ENCODE results near the gene KRTAP12-3.
"Not testable (repeated sequence)": the region's sequence is repeated elsewhere in the genome, so short reads cannot be mapped to it uniquely, and the experiment has no call there.

KRTAP12-3 gene

DNA sequence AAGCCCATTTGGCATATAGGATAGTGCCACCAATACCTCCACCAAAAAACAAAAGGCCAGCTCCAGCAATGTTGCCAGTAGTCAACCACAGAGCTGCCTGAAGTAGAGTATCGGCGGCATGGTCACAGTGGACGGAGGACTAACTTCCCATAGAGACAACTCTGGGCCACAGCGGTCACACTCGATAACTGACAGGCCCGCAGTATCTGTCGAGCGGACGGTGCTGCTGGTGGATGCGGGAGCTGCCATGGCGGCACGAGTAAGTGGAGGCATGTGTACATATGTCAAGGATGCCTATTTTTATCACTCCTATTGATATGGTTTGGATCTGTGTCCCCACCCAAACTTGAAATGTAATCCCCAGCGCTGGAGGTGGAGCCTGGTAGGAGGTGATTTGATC, 20.1 kb downstream of the KRTAP12-3 start:
- H3K4me3 ChIP-seq = no peak overlapping the region
- no peak overlapping the region for H3K27ac ChIP-seq

DNA sequence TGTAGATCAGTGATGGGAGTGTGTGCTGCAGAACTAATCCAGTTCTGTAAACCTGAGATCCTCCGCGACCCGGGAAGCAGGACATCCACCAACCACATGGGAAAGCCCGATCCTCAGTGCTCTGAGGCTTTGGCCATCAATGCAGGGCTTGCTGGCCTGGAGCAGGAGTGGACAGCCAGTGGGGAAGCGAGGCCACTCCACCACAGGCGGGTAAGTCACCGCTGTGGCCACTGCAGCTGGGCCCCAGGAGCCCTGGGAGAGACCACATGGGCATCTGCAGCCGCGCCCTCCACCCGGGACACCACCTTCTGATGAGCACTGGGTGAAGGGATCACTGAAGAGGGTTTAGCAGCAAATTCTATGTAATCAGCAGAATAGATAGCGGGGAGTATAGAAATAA, 23.4 kb downstream of the KRTAP12-3 start:
- Histone ChIP-seq H3K4me3 (no peak overlapping the region), H3K27ac (no peak overlapping the region)

GRCh38 chr21:44681861-44682579, 24.3 kb downstream of the KRTAP12-3 start, which contains the start of gene KRTAP12-1:
KRTAP12-1 (minus strand) TSS chr21:44682163; CDS start chr21:44682123, 40 bp downstream.
- no peak within 1 kb of the TSS for H3K27ac ChIP-seq
- H3K4me3 ChIP-seq = no peak within 1 kb of the TSS

- no peak overlapping the region for H3K4me3 ChIP-seq
Measured at GRCh38 chr21:44682580-44683151, 24.9 kb downstream of the KRTAP12-3 start.

GRCh38 chr21:44684077-44684476, 26.3 kb downstream of the KRTAP12-3 start:
- H3K27ac ChIP-seq = no peak overlapping the region
- H3K4me3 ChIP-seq = no peak overlapping the region

More at GRCh38 chr21:44682580-44683151, 24.9 kb downstream of the KRTAP12-3 start:
- no peak overlapping the region for H3K27ac ChIP-seq

DNA sequence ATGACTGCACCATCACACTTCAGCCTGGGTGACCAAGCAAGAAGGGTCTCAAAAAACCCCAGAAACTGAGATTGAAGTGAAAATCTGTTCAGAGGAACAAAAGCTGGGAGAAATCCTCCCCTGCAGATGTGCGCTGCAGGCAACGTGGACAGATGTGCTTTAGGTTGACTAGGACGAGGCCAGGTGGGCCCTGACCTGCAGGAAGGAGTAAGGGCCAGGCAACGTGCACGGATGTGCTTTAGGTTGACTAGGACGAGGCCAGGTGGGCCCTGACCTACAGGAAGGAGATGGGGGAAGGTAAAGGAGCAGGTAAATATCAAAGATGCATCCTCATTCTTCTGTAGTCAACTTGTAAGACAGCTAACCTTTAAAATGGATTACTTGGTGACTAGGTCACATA, 26.8 kb downstream of the KRTAP12-3 start:
- Histone ChIP-seq H3K4me3 (no peak overlapping the region), H3K27ac (no peak overlapping the region)

- H3K27ac ChIP-seq, H3K4me3 ChIP-seq: not testable (repeated sequence)
Measured at GRCh38 chr21:44685050-44685449, 27.3 kb downstream of the KRTAP12-3 start.

GRCh38 chr21:44686000-44686781, 28.5 kb downstream of the KRTAP12-3 start:
- H3K27ac ChIP-seq = no peak overlapping the region
- no peak overlapping the region for H3K4me3 ChIP-seq

GRCh38 chr21:44686843-44687561, 29.3 kb downstream of the KRTAP12-3 start:
- no peak overlapping the region for H3K4me3 ChIP-seq

DNA sequence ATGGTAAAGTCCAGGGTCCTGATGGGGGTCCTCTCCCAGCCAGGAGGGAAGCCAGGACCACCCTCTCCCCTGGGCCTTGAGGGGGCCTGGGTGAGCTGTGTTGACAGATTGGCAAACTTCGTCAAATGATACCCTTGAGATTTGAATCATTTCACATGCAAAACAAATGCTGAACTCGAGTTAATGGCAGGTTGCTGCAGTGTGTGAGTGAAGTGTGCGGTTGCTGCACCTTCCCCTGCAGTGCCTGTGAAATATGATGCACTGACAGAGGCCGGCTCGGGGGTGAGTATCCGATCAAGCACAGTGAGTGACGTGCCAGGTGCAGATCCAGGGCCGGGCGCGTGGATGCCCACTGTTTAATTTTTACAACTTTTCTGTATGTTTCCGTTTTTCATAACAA, 29.9 kb downstream of the KRTAP12-3 start:
- H3K27ac ChIP-seq = no peak overlapping the region

More at GRCh38 chr21:44686843-44687561, 29.3 kb downstream of the KRTAP12-3 start:
- no peak overlapping the region for H3K27ac ChIP-seq

GRCh38 chr21:44689740-44690139, 32.0 kb downstream of the KRTAP12-3 start:
- not testable (repeated sequence) for H3K27ac ChIP-seq, H3K4me3 ChIP-seq

More for the DNA sequence above, 29.9 kb downstream of the KRTAP12-3 start:
- H3K4me3 ChIP-seq = no peak overlapping the region

- Histone ChIP-seq H3K27ac (no peak overlapping the region), H3K4me3 (no peak overlapping the region)
Measured at GRCh38 chr21:44691686-44692085, 34.0 kb downstream of the KRTAP12-3 start.

DNA sequence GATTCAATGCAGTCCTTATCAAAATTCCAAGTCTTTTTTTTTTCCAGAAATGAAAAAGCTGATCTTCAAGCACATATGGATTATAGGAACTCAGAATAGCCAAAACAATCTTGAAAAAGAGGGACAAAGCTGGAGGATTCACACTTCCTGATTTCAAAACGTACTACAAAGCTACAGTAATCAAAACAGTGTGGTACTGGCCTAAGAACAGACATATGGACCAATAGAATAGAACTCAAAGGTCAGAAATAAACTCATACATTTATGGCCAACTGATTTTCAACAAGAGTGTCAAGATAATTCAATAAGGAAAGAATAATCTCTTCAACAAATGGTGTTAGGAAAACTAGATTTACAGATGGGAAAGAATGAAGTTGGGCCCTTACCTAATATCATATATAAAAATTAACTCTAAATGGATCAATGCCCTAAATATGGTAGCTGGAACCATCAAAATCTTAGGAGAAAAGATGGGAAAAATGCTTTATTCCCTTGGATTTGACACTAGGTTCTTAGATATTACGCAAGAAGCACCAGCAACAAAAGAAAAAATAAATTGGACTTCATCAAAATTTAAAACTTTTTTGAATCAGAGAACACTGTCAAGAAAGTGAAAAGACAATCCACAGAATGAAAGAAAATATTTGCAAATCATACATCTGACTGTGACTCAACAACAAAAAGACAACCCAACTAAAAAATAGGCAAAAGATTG, 35.2 kb downstream of the KRTAP12-3 start:
- Histone ChIP-seq H3K27ac (no peak overlapping the region), H3K4me3 (no peak overlapping the region)

GRCh38 chr21:44694776-44695175, 37.0 kb downstream of the KRTAP12-3 start:
- no peak overlapping the region for H3K27ac ChIP-seq
- H3K4me3 ChIP-seq = no peak overlapping the region

GRCh38 chr21:44695184-44695583, 37.5 kb downstream of the KRTAP12-3 start:
- Histone ChIP-seq H3K4me3 (no peak overlapping the region), H3K27ac (no peak overlapping the region)

DNA sequence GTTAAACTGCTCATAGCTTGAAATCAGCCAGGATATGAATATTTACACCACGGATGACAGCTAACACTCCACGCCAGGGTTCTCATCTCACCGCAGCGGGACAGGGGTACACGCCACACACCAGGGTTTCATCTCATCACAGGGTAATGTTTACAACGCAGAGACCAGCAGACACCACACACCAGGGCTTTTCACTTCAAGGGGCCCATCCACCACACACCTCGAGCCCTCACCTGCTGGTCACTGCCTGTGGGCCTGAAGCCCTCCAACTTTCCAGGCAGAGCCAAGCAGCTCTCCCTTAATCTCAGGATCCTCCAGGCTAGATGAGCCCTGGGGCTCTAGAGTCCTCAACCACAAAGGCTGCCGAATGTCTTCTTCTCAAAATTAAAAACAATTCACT, 37.9 kb downstream of the KRTAP12-3 start:
- Histone ChIP-seq H3K4me3 (no peak overlapping the region), H3K27ac (no peak overlapping the region)

- Histone ChIP-seq H3K27ac (no peak overlapping the region), H3K4me3 (no peak overlapping the region)
Measured at GRCh38 chr21:44696572-44696971, 38.8 kb downstream of the KRTAP12-3 start.

GRCh38 chr21:44697172-44697810, 39.6 kb downstream of the KRTAP12-3 start, which contains the start of gene KRTAP10-12:
KRTAP10-12 (plus strand) TSS chr21:44697172; CDS start chr21:44697202, 30 bp downstream.
- H3K4me3 ChIP-seq = not testable (repeated sequence)

More at GRCh38 chr21:44697172-44697810, 39.6 kb downstream of the KRTAP12-3 start, which contains the start of gene KRTAP10-12:
- not testable (repeated sequence) for H3K27ac ChIP-seq

All from skin epidermis (tissue), 12 donors.